SJSA1 (cell line): Measurements from ENCODE around the gene TNFRSF1A. TPM values are rescaled to one million over a fixed set of nuclear protein-coding genes. Genes with fewer than 3 reads are reported as not detected.
A peak's percentile ranks its signal among the peaks of the same experiment; 100 is the strongest.

Experiments
- DNase-seq, 2 experiments: peaks; one replicate each; pipeline ENCODE4 v3.0.0-alpha.2; 2015 to 2020; ENCODE audit warnings: low spot score in 2 of 2, low read depth in 1 of 2
- H3K27ac ChIP-seq: fragments of 250-450 bp; sonication (Bioruptor Pico); 2 replicates; pipeline ENCODE4 v1.5.1; 2020; ENCODE audit warnings: mild to moderate bottlenecking, moderate library complexity
- H3K27me3 ChIP-seq: fragments of 250-450 bp; sonication (Bioruptor Pico); replicated peaks from 2 replicates; pipeline ENCODE4 v1.5.1; 2020; ENCODE audit warnings: mild to moderate bottlenecking, moderate library complexity
- H3K36me3 ChIP-seq: fragments of 250-450 bp; sonication (Bioruptor Pico); 2 replicates; pipeline ENCODE4 v1.5.1; 2020; ENCODE audit warnings: mild to moderate bottlenecking
- H3K4me1 ChIP-seq: fragments of 250-450 bp; sonication (Bioruptor Pico); replicated peaks from 2 replicates; pipeline ENCODE4 v1.6.1; 2021; ENCODE audit warnings: mild to moderate bottlenecking
- H3K4me3 ChIP-seq: fragments of 250-450 bp; sonication (Bioruptor Pico); 2 replicates; pipeline ENCODE4 v1.5.1; 2020; ENCODE audit warnings: mild to moderate bottlenecking
- H3K9me3 ChIP-seq: fragments of 250-450 bp; sonication (Bioruptor Pico); replicated peaks from 2 replicates; pipeline ENCODE4 v1.5.1; 2020; ENCODE audit warnings: mild to moderate bottlenecking
- total RNA-seq: library from RNA; depleted of rRNA; stranded (reverse); fragments of >200 nt; shearing (Covaris generic); gene quantifications from 2 replicates; pipeline ENCODE4 v1.2.3, GENCODE V29; 2014

The TNFRSF1A gene
- total RNA-seq, 1 experiment from 2014 or later, result 132 TPM

GRCh38 chr12:6323340-6323994, 18.4 kb downstream of the TNFRSF1A start:
- DNase-seq, result peak; percentile 89 to 94
- Histone ChIP-seq H3K27ac (peak overlapping the region; percentile 61), H3K4me3 (no peak overlapping the region), H3K9me3 (no peaks in the 10 kb centered on the region), H3K4me1 (peaks cover 26% of the 10 kb centered on the region), H3K27me3 (no peaks in the 10 kb centered on the region), H3K36me3 (peaks cover 35% of the 10 kb centered on the region)

DNA sequence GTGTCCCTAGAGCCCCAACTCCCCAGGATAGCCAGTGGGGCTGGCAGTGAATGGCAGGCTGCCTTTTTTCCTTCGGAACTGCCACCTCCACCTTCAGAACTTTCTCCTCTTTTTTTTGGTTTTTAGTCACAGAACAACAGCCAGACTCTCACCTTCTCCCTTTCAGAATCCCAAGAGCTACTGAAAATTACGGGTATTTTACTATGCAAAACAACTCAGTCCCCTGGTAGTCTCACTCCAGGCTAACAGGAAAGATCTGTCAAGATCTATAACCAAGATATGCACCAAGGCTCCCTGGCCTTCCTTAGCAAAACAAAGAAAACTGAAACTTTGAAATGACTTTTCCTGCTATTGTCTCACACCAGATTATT, 18.9 kb downstream of the TNFRSF1A start:
- no peaks in the 10 kb centered on the region for H3K9me3 ChIP-seq
- H3K4me1 ChIP-seq, result peaks cover 26% of the 10 kb centered on the region
- peaks cover 30% of the 10 kb centered on the region for H3K36me3 ChIP-seq
- H3K27ac ChIP-seq, result peak overlapping the region; percentile 61
- H3K4me3 ChIP-seq, result no peak overlapping the region
- no peaks in the 10 kb centered on the region for H3K27me3 ChIP-seq
- DNase-seq, result no peak

DNA sequence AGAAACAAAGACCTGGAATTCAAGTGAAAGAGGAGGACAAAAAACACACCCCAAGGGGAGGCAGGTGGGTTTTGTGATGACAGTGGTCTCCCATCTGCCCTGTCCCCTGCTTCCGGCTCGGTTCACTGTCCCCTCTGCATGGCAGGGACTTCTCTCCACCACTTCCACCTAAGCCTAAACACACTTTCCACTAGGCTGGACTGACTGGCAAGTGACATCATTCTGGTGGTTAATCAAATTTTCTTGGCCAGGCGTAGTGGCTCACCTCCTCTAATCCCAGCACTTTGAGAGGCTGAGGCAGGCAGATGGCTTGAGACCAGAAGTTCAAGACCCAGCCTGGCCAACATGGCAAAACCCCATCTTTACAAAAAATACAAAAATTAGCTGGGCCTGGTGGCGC, 19.5 kb downstream of the TNFRSF1A start:
- no peak for DNase-seq
- no peaks in the 10 kb centered on the region for H3K27me3 ChIP-seq
- H3K27ac ChIP-seq, result no peak overlapping the region
- no peaks in the 10 kb centered on the region for H3K9me3 ChIP-seq
- H3K4me3 ChIP-seq, result no peak overlapping the region
- H3K4me1 ChIP-seq, result peaks cover 26% of the 10 kb centered on the region
- peaks cover 24% of the 10 kb centered on the region for H3K36me3 ChIP-seq

DNA sequence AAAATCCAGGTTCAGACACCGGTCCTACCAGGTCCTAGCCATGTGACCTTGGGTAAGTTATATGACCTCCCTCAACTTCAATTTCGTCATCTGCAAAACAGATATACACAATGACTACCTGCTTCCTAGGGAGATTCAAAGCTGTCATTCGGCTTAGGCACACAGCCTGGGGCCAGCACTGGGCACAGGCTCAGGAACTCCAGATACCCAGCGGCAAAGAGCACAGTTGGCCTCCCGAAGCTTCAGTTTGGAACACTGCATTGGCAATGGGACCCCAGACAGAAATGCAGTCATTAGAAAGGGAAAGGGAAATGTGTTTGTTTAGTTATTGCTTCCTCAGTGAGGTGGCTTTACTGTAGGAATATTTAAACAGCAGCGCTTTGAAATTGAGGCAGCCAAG, 20.0 kb downstream of the TNFRSF1A start:
- no peak for DNase-seq
- H3K9me3 ChIP-seq, result no peaks in the 10 kb centered on the region
- H3K4me3 ChIP-seq, result no peak overlapping the region
- peaks cover 26% of the 10 kb centered on the region for H3K4me1 ChIP-seq
- H3K27me3 ChIP-seq, result no peaks in the 10 kb centered on the region
- H3K36me3 ChIP-seq, result peaks cover 21% of the 10 kb centered on the region
- H3K27ac ChIP-seq, result no peak overlapping the region

- DNase-seq, result no peak
- Histone ChIP-seq H3K27me3 (no peaks in the 10 kb centered on the region), H3K36me3 (0 out of 2 replicates have a peak, but pooled peaks cover 2% of the 10 kb centered on the region), H3K27ac (no peak overlapping the region), H3K9me3 (no peaks in the 10 kb centered on the region), H3K4me3 (no peak overlapping the region), H3K4me1 (peaks cover 22% of the 10 kb centered on the region)
Measured at GRCh38 chr12:6319446-6319845, 22.4 kb downstream of the TNFRSF1A start.

DNA sequence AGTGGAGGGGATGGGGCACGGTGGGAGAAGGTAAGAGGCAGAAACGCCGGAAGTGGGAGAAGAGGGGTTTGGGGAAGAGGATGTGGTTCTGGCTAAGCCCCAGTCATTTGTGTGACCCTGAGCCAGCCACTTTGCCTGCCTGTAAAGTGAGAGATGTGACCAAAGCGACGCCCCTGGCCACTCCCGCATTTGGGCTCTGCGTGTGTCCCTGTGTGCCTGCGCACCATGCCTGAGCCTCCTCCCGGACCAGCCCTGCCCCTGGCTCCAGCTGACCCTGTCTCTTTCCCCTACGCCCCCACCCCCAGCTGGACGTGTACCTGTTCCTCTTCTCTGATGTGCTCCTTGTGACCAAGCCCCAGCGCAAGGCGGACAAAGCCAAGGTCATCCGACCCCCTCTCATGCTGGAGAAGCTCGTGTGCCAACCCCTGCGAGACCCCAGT, 23.4 kb downstream of the TNFRSF1A start:
- Histone ChIP-seq H3K36me3 (no peaks in the 10 kb centered on the region), H3K9me3 (no peaks in the 10 kb centered on the region), H3K27me3 (no peaks in the 10 kb centered on the region), H3K27ac (no peak overlapping the region), H3K4me1 (peaks cover 14% of the 10 kb centered on the region), H3K4me3 (no peak overlapping the region)
- no peak for DNase-seq

GRCh38 chr12:6317693-6318439, 24.0 kb downstream of the TNFRSF1A start:
- DNase-seq, result no peak
- Histone ChIP-seq H3K4me3 (no peak overlapping the region), H3K27ac (no peak overlapping the region), H3K36me3 (no peaks in the 10 kb centered on the region), H3K27me3 (no peaks in the 10 kb centered on the region), H3K9me3 (no peaks in the 10 kb centered on the region), H3K4me1 (peaks cover 13% of the 10 kb centered on the region)

- no peaks in the 10 kb centered on the region for H3K9me3 ChIP-seq
- H3K27me3 ChIP-seq, result no peaks in the 10 kb centered on the region
- peaks cover 9% of the 10 kb centered on the region for H3K4me1 ChIP-seq
- H3K4me3 ChIP-seq, result no peak overlapping the region
- no peak for DNase-seq
- no peaks in the 10 kb centered on the region for H3K36me3 ChIP-seq
- no peak overlapping the region for H3K27ac ChIP-seq
Measured at GRCh38 chr12:6316921-6317692, 24.8 kb downstream of the TNFRSF1A start.

DNA sequence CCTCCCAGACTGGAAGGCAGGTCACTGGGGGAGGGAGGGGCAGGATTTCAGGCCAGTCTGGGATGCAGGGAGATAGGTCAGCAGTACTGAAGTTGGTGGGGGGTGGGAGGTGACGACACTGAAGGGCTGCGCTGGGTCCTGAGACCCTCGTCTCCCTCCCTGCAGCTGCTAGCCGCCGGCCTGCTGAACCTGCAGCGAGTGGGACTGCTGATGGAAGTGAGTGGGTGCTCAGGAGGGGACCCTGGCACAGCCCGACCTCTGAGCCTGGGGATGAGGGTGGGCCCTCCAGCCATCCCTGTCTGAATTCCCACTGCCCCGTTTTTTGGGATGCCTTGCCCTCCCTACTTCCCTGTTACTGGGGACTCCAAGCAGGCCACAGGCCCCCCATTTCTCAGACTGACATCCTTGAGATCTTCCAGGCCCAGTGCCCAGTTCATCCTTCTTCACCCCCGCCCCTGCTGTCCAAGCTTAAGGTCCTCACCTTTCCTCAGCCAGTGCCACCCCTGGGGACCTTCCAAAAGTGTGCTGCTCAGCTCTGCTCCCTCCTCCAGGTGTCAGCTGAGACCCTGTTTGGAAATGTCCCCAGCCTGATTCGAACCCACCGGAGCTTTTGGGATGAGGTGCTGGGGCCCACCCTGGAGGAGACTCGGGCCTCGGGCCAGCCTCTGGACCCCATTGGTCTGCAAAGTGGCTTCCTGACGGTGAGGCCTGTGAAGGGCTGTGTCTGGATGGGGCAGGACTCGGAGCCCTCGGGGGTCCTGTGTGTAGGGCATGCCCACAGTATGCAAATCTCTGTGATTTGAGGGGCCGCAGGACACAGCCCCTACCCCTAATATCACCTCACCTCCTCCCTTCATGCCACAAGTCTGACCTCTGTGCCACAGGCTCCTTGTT, 25.9 kb downstream of the TNFRSF1A start:
- no peaks in the 10 kb centered on the region for H3K36me3 ChIP-seq
- peaks cover 7% of the 10 kb centered on the region for H3K4me1 ChIP-seq
- DNase-seq, result no peak
- no peaks in the 10 kb centered on the region for H3K9me3 ChIP-seq
- no peaks in the 10 kb centered on the region for H3K27me3 ChIP-seq
- H3K4me3 ChIP-seq, result no peak overlapping the region
- no peak overlapping the region for H3K27ac ChIP-seq

DNA sequence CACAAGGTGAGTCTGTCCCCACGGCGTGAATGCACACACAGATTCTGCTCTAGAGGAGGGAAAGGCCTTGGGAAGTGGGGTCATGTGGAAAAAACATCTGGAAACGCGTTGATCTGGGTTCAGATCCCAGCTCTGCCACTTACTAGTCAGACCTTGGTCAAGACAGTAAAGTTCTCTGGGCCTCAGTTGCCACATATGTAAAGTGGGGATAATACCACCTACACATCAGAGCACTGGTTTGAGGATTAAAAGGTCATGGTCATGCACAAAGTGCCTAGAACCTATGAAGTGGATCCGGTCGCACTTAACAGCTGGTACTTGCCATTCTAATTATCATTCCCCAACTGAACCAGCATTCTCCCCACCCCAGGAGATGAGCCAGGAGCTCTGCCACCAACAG, 26.7 kb downstream of the TNFRSF1A start:
- peaks cover 7% of the 10 kb centered on the region for H3K4me1 ChIP-seq
- no peaks in the 10 kb centered on the region for H3K36me3 ChIP-seq
- no peaks in the 10 kb centered on the region; the same call in 1 of the 2 replicates for H3K27me3 ChIP-seq
- no peak overlapping the region for H3K4me3 ChIP-seq
- H3K9me3 ChIP-seq, result no peaks in the 10 kb centered on the region
- DNase-seq, result no peak
- H3K27ac ChIP-seq, result no peak overlapping the region

- no peaks in the 10 kb centered on the region; the same call in 1 of the 2 replicates for H3K27me3 ChIP-seq
- no peaks in the 10 kb centered on the region for H3K36me3 ChIP-seq
- H3K27ac ChIP-seq, result no peak overlapping the region
- DNase-seq, result no peak
- H3K4me3 ChIP-seq, result no peak overlapping the region
- H3K4me1 ChIP-seq, result peaks cover 7% of the 10 kb centered on the region
- H3K9me3 ChIP-seq, result no peaks in the 10 kb centered on the region
Measured at GRCh38 chr12:6314776-6315175, 27.1 kb downstream of the TNFRSF1A start.

DNA sequence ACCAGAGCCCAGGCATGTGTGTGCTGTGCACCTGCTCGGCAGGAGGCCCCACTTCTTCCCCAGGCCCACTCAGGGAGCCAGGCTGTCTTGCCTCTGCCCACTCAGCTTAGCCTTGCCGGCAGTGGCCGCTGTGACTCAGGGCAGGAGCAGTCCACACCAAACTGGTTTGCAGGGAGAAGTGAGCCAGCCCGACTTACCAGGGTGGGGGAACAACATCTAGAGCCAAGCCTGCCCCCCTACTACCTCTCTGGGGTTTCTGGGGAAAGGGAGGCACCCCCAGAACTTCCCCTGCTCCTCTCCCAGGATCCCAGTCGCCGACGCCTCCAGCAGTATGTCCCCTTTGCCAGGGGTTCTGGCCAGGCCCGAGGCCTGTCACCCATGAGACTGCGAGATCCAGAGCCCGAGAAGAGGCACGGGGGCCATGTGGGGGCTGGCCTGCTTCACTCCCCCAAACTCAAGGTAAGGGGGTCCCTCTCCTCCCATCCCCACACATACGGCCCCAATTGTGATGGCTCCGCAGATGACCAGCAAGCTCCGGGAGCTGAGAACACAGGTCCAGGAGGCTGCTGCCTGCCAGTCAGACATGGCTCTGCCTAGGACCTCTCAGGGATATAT, 28.4 kb downstream of the TNFRSF1A start:
- no peak for DNase-seq
- Histone ChIP-seq H3K36me3 (no peaks in the 10 kb centered on the region), H3K4me1 (peaks cover 7% of the 10 kb centered on the region), H3K4me3 (no peak overlapping the region), H3K27me3 (no peaks in the 10 kb centered on the region; the same call in 1 of the 2 replicates), H3K9me3 (no peaks in the 10 kb centered on the region), H3K27ac (no peak overlapping the region)
